BLaER1 treated with 17β-estradiol and CSF1 and Interleukin-3, amounts not matched to agents 10 nM and 100 nM (cell line): Measurements from ENCODE around the gene AMIGO1.
A peak's percentile ranks its signal among the peaks of the same experiment; 100 is the strongest.

Source experiments
- H3K27ac ChIP-seq, 11 experiments: shearing (Covaris generic); formaldehyde crosslinking; 2 replicates each; pipeline ENCODE4 v1.8.1; 2022
- H3K27me3 ChIP-seq, 11 experiments: shearing (Covaris generic); formaldehyde crosslinking; 2 replicates each; pipeline ENCODE4 v1.8.1; 2022
- H3K36me3 ChIP-seq, 11 experiments: shearing (Covaris generic); formaldehyde crosslinking; 2 replicates each; pipeline ENCODE4 v1.8.1; 2022
- H3K4me1 ChIP-seq, 10 experiments: shearing (Covaris generic); formaldehyde crosslinking; 2 replicates each; pipeline ENCODE4 v1.8.1; 2022
- H3K4me2 ChIP-seq, 11 experiments: shearing (Covaris generic); formaldehyde crosslinking; 2 replicates each; pipeline ENCODE4 v1.8.1; 2022
- H3K4me3 ChIP-seq, 10 experiments: shearing (Covaris generic); formaldehyde crosslinking; 2 replicates each; pipeline ENCODE4 v1.8.1; 2022
- H3K9ac ChIP-seq, 11 experiments: shearing (Covaris generic); formaldehyde crosslinking; 2 replicates each; pipeline ENCODE4 v1.8.1; 2022
- H3K9me3 ChIP-seq, 11 experiments: shearing (Covaris generic); formaldehyde crosslinking; replicated peaks in 1 of 11; 2 replicates each; pipeline ENCODE4 v1.8.1; 2022
- H4K20me1 ChIP-seq, 11 experiments: shearing (Covaris generic); formaldehyde crosslinking; 2 replicates each; pipeline ENCODE4 v1.8.1; 2022
- Cebpa-rat ChIP-seq, 11 experiments: shearing (Covaris generic); IDR thresholded peaks; 2 replicates each; pipeline ENCODE4 v1.8.1; 2022

The AMIGO1 gene

DNA sequence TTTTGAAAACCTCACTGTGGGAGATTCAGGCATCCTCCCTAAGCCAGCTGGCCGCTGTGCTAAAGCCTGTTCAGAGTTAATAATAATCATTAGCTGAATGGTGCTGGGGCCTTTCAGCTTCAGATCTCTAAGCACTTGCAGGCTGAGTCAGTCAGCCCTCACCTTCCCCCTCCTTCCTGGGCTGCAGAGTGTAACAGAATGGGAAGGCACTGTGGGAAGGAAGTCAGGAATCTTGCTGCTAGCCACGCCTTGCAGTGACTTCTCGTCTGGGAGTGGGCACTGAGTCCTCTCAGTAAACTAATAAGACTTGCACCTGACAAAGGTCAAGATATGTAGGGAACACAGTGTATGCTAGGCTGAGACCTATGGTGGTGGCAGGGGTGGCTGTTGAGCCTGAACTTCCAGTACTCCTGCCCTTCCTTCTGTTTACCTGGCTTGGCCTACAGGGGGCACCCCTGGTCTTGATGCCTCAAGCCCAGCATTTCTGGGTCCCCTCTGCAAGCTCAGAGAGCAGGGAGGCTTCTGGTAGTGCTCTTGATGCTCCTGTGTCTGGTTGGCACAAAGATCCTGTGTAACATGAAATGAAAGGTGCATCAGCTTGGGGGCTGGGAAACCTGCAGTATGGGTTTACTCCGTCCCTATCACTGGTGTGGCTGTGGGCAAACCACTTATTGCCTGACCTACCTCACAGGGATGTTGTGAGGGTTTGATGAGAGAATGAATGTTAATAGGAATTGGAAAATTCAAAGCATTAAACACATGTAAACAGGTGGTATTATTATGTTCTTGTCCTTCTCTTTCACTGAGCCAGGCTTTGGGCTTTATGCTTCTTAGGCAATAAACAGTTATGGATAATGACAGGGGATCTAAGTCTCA is 9.6 kb downstream of the AMIGO1 start:
- Histone ChIP-seq H3K36me3 (peaks cover 31 to 58% (median 48%) of the 10 kb centered on the region in 11 experiments), H4K20me1 (peaks cover 9 to 74% (median 68%) of the 10 kb centered on the region in 11 experiments; a peak in 20 of 22 replicates), H3K4me1 (peaks cover 75 to 100% (median 90%) of the 10 kb centered on the region in 10 experiments), H3K9me3 (no peaks in the 10 kb centered on the region), H3K4me3 (no peak overlapping the region), H3K27me3 (no peaks in the 10 kb centered on the region), H3K9ac (peak overlapping the region in 4 of 11 experiments; percentile 0 to 34 (median 19); a peak in 5 of 22 replicates), H3K27ac (0 out of 22 replicates have a peak overlapping the region, but pooled peaks of 1 of the 11 experiments have one; percentile 7), H3K4me2 (peak overlapping the region; percentile 14 to 93 (median 83); a peak in 20 of 22 replicates)
- no peak for TF ChIP-seq Cebpa-rat (IDR thresholded peaks at IDR 0.05)

DNA sequence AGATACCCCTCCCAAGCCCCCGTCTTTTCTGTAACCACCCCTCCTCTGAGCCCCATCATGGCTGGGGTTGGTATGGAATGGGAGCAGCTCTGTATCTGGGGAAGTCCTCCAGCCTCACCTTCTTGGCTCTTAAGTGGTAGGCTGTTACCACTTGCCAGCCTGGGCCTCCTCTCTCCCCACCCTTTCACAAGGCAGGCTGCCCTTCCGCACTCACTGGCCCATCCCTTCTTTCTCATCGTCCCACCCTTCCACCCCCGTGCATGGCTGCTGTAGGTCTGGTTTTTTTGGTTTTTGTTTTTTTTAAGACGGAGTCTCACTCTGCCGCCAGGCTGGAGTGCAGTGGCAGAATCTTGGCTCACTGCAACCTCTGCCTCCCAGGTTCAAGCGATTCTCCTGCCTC is 10.4 kb downstream of the AMIGO1 start:
- peaks cover 30 to 58% (median 48%) of the 10 kb centered on the region in 11 experiments for H3K36me3 ChIP-seq

DNA sequence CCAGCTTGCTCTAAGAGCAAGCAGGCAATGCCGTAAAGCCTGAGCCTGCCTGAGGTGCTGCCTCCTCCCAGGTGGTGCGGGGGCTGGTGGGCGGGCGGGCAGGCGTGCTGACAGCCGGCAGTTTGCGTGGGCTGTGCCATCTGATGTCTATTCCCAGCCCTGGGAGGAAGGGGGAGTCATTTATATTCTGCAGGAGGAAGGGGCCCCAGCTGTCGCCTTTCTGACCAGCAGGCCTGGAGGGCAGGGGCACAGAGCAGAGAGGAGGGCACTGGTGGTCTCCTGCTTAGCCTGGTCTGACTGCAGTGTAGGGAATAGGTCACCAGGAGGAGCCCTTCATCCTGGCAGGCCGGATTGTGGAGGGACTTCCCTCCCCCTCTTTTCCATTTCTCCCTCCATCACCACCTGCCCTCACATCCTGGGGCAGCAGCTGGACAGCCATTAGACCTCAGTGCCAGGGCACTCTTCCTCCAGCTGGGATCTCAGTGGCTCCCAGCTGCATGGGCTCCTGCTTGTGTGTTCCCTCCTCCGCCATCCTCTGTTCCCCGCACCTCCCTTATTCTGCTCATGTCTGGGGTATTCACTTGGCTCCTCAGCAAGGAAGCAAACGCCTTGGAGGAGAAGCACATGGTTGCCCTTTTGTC is 11.2 kb downstream of the AMIGO1 start:
- peaks cover 30 to 59% (median 48%) of the 10 kb centered on the region in 11 experiments for H3K36me3 ChIP-seq
- H3K9ac ChIP-seq = peak overlapping the region in 7 of 11 experiments; percentile 2 to 82 (median 33); a peak in 8 of 22 replicates
- no peak for TF ChIP-seq Cebpa-rat (IDR thresholded peaks at IDR 0.05)
- H3K4me3 ChIP-seq = no peak overlapping the region
- peak overlapping the region; percentile 11 to 93 (median 41); a peak in 21 of 22 replicates for H3K4me2 ChIP-seq
- H3K27me3 ChIP-seq = no peaks in the 10 kb centered on the region
- H3K4me1 ChIP-seq = peaks cover 79 to 94% (median 89%) of the 10 kb centered on the region in 10 experiments
- peaks cover 9 to 79% (median 72%) of the 10 kb centered on the region in 11 experiments; a peak in 20 of 22 replicates for H4K20me1 ChIP-seq
- no peak overlapping the region for H3K27ac ChIP-seq
- no peaks in the 10 kb centered on the region for H3K9me3 ChIP-seq

More for the DNA sequence above, 10.4 kb downstream of the AMIGO1 start:
- H4K20me1 ChIP-seq = peaks cover 9 to 78% (median 72%) of the 10 kb centered on the region in 11 experiments; a peak in 20 of 22 replicates
- peaks cover 79 to 98% (median 89%) of the 10 kb centered on the region in 10 experiments for H3K4me1 ChIP-seq
- H3K9ac ChIP-seq = peak overlapping the region in 2 of 11 experiments; percentile 13 to 32; a peak in 1 of 22 replicates
- TF ChIP-seq Cebpa-rat (IDR thresholded peaks at IDR 0.05) = no peak
- no peaks in the 10 kb centered on the region for H3K27me3 ChIP-seq
- H3K27ac ChIP-seq = peak overlapping the region in 1 of 11 experiments; percentile 7; a peak in 1 of 22 replicates
- H3K9me3 ChIP-seq = no peaks in the 10 kb centered on the region
- H3K4me3 ChIP-seq = no peak overlapping the region
- peak overlapping the region; percentile 24 to 93 (median 78); a peak in 13 of 22 replicates for H3K4me2 ChIP-seq

DNA sequence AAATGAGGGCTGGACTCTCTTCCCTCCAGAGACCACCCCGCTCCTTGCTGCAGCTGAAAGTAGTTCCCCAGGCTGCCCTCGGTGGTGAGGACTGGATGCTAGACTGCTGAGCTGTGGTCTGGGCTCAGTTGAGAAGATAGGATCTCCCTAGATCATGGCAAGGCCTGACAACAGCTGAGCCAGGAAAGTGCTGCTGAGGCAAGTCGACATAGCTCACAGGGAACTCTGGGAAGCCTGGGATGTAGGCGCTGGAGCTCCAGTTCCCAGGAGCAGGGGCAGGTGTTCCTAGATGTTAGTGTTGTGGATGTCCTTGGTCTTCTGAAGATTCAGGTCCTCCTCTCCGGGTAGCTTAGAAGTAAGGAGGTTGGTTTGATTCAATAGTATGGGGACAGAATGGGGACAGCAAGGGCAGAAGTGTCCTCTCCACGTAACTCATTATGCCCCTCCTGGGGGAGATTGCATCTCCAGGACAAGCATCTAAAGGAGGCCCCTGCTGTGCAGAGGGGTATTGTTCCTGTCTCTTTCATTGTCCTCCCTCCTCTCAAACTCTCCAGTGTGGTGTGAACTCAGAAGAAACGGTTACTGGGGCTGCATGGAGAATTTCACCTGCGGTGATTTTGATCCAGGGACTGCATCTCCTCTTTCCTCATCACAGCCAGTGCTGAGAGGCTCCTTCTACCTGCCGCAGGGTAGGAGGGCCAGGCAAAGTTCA is 11.9 kb downstream of the AMIGO1 start:
- peak overlapping the region in 10 of 11 experiments; percentile 2 to 82 (median 30); a peak in 13 of 22 replicates for H3K9ac ChIP-seq
- H3K9me3 ChIP-seq = no peaks in the 10 kb centered on the region
- no peak for TF ChIP-seq Cebpa-rat (IDR thresholded peaks at IDR 0.05)
- peak overlapping the region in 1 of 11 experiments; percentile 17; a peak in 1 of 22 replicates for H3K27ac ChIP-seq
- H3K4me3 ChIP-seq = no peak overlapping the region
- no peaks in the 10 kb centered on the region for H3K27me3 ChIP-seq
- H3K4me2 ChIP-seq = peak overlapping the region; percentile 11 to 93 (median 41); a peak in 21 of 22 replicates
- peaks cover 30 to 66% (median 48%) of the 10 kb centered on the region in 11 experiments for H3K36me3 ChIP-seq
- H4K20me1 ChIP-seq = peaks cover 9 to 84% (median 72%) of the 10 kb centered on the region in 11 experiments; a peak in 20 of 22 replicates
- peaks cover 79 to 94% (median 89%) of the 10 kb centered on the region in 10 experiments for H3K4me1 ChIP-seq

DNA sequence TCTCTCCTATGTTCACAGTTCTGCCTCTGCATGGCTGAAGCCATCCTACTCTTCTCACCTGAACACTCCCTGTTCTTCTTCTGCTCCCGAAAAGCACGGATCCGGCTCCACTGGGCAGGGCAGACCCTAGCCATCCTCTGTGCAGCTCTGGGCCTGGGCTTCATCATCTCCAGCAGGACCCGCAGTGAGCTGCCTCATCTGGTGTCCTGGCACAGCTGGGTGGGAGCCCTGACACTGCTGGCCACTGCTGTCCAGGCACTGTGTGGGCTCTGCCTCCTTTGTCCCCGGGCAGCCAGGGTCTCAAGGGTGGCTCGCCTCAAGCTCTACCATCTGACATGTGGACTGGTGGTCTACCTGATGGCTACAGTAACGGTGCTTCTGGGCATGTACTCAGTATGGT is 13.8 kb downstream of the AMIGO1 start:
- no peak for TF ChIP-seq Cebpa-rat (IDR thresholded peaks at IDR 0.05)
- Histone ChIP-seq H3K4me1 (peaks cover 65 to 83% (median 75%) of the 10 kb centered on the region in 10 experiments), H3K4me3 (no peak overlapping the region), H3K27ac (no peak overlapping the region), H3K4me2 (peak overlapping the region; percentile 68 to 98 (median 87); a peak in 17 of 22 replicates), H3K27me3 (no peaks in the 10 kb centered on the region), H3K9me3 (no peaks in the 10 kb centered on the region), H4K20me1 (peaks cover 9 to 83% (median 61%) of the 10 kb centered on the region in 11 experiments; a peak in 19 of 22 replicates), H3K9ac (peak overlapping the region in 4 of 11 experiments; percentile 18 to 86 (median 68); a peak in 5 of 22 replicates), H3K36me3 (peaks cover 34 to 79% (median 56%) of the 10 kb centered on the region in 11 experiments)

DNA sequence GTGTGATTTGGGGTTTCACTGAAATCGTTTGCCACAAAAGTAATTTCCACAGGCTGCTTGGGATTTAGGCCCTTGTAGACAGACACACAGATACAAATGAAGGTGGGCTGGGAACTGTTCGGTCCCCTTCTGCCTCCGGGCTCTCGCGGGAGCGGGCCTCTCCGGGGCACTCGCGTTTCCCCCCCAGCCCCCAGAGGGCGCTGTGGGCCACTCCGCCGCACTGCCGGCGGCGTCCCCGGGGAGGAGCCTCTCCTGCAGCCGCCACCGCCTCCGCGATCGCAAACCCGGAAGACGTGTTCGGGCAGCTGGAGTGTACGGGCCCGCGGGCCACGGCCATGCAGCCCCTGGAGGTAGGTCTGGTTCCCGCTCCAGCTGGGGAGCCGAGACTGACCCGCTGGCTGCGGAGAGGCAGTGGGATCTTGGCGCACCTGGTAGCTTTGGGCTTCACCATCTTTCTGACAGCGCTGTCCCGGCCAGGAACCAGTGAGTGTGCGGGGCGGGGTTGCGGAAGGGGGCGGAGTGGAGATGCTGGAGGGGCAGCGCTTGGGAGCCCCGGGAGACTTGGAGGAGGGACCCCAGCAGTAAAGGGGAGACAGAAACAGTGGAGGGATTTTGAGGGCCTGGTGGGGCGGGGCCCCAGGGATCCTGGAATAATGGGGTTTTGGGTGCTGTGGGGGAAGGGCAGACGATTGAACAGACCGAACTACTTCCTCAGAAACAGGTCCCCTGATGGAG is 15.6 kb downstream of the AMIGO1 start, which contains the start of gene CYB561D1:
Gene CYB561D1 (plus strand): TSS at position 290 of the 735 bp plus-strand sequence. CDS start 46 bp downstream, at position 336.
- TF ChIP-seq Cebpa-rat (IDR thresholded peaks at IDR 0.05) = no peak
- Histone ChIP-seq H3K4me2 (peak within 1 kb of the TSS; percentile 68 to 98 (median 87)), H3K4me3 (peak within 1 kb of the TSS; percentile 69 to 94 (median 76)), H3K9ac (peak within 1 kb of the TSS; percentile 64 to 86 (median 78)), H3K27me3 (no peaks in the 10 kb centered on the region), H4K20me1 (peaks cover 9 to 75% (median 43%) of the 10 kb centered on the region in 11 experiments; a peak in 18 of 22 replicates), H3K4me1 (peaks cover 53 to 79% (median 69%) of the 10 kb centered on the region in 10 experiments), H3K9me3 (no peaks in the 10 kb centered on the region), H3K36me3 (peaks cover 29 to 77% (median 61%) of the 10 kb centered on the region in 11 experiments), H3K27ac (peak within 1 kb of the TSS in 10 of 11 experiments; percentile 43 to 81 (median 71); a peak in 21 of 22 replicates)

DNA sequence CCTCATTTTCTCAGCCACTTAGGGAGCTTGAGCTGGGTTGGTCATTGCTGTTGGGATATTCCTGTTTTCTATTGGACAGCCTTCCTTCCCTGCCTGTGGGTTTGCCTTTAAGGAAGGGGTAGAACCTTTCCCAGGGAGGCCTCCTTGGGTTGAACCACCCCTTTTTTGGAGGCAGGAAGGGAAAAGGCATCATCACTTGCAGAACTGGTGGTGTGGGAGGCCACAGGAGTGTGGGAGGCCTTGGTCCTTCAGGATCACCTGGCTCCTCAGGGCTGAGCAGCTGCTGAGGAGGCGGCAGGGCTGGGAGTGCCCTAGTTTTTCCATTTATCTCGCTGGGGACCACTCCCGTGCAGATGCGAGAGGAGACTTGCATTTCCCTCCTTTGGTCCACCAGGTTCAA is 16.3 kb downstream of the AMIGO1 start:
- H3K36me3 ChIP-seq = peaks cover 35 to 79% (median 69%) of the 10 kb centered on the region in 11 experiments
- no peaks in the 10 kb centered on the region for H3K9me3 ChIP-seq
- peak overlapping the region in 3 of 10 experiments; percentile 69 to 80 (median 76); a peak in 5 of 20 replicates for H3K4me3 ChIP-seq
- H4K20me1 ChIP-seq = peaks cover 9 to 73% (median 36%) of the 10 kb centered on the region in 11 experiments; a peak in 18 of 22 replicates
- no peaks in the 10 kb centered on the region for H3K27me3 ChIP-seq
- peak overlapping the region; percentile 64 to 86 (median 78) for H3K9ac ChIP-seq
- no peak for TF ChIP-seq Cebpa-rat (IDR thresholded peaks at IDR 0.05)
- H3K4me1 ChIP-seq = peaks cover 45 to 78% (median 69%) of the 10 kb centered on the region in 10 experiments
- peak overlapping the region in 3 of 11 experiments; percentile 49 to 72 (median 70); a peak in 2 of 22 replicates for H3K27ac ChIP-seq
- H3K4me2 ChIP-seq = peak overlapping the region; percentile 54 to 89 (median 75)
